Measurements from ENCODE around the gene TECPR2.
"Not testable (repeated sequence)": the region's sequence is repeated elsewhere in the genome, so short reads cannot be mapped to it uniquely, and the experiment has no call there.

Gene TECPR2

DNA sequence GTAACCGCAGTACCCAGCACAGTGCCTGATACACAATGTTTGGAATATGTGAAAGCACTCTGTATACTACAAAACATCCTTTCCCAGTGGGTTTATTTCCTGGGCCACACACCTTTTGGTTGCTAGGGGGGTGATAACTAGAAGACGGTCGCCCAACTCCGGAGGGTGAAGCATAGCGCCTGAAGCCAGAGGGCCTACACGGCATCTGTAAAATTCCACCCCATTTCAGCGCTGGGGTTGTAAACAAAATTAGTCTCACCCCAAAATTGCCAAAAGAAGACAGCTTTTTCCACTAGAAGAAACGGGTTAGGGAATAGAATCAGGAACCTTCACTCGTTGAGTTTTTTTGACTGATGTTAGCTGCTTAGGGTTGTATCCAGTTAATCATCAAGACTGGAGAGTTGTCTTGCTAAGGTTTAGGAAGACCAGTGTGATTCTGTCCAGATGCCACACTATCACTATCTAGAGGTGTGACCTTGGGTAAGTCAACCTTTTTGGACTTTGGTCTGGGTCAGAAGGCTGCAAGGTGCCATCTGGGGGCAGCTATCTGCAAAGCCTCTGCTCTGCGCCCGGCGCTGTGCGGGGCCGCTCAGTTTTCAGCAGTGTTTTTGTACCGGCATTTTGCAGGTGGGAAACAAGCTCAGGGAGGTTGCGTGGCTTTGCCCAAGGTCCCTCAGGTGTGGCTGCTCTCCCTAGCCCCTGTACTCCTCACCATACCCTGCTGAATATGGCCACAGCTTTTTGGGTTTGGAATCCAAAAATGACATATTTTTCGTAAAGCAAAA lies 41.9 kb upstream of the TECPR2 start:
- ATAC-seq (replicated peaks; ENCODE audit: extremely low read depth, poor library complexity, severe bottlenecking) (no peak), DNase-seq (ENCODE audit: low spot score in 2 of 2) (no peak)
- Mint-ChIP-seq H3K27me3 (no peaks in the 10 kb centered on the region), H3K4me3 (peak overlapping the region; percentile 92), H3K36me3 (ENCODE audit: insufficient read depth) (peaks cover 35% of the 10 kb centered on the region), H3K4me1 (peaks cover 31% of the 10 kb centered on the region), H3K9me3 (no peaks in the 10 kb centered on the region), H3K27ac (ENCODE audit: low read depth) (peak overlapping the region; percentile 100)

DNA sequence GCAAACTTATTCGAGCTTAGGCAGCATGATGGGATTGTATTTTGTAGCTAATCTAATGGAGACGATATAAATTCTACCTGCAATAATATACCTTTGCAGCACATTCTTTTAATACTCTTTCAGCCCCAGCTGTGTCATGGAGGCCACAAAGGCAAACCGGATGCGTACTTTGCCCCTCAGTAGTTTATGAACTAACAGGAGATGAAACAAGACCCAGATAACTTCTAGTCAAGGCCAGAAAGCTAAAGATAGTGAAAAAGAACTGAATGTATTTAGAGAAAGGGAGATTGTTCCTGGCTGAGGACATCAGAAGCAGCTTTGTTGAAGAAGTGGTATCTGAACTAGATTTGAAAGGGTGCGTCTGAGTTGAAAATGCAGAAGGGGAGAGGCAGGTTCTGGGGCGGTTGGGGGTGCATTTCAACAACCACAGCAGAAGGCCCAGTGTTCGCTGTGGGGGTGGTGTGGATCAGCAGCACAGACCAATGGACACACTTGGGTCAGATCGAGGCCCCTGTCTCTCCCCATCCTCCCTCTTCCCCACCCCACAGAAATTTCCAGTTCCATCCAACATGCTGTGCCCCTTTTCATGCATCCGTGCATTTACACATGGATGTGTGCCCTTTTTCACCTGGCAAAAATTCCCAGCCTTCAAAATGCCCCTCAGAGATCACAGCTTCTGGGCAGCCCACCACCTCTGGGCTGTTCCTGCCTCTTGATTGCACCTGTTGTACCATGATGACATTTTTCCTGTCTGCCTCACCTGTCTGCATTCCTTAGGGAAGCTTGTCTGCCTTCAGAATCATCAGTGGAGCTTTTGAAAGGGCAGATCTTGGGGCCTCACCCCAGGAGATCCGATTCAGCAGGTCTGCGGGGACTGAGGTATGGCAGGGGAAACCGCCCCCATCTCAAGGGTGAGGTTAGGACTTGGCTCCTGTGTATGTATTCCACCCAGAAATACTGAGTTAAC lies 41.0 kb upstream of the TECPR2 start:
- no peak for DNase-seq (ENCODE audit: low spot score in 2 of 2)
- Mint-ChIP-seq H3K27ac (ENCODE audit: low read depth) (no peak overlapping the region), H3K27me3 (no peaks in the 10 kb centered on the region), H3K9me3 (no peaks in the 10 kb centered on the region), H3K4me3 (no peak overlapping the region), H3K4me1 (peaks cover 29% of the 10 kb centered on the region), H3K36me3 (ENCODE audit: insufficient read depth) (peaks cover 30% of the 10 kb centered on the region)
- no peak for ATAC-seq (replicated peaks; ENCODE audit: extremely low read depth, poor library complexity, severe bottlenecking)

DNA sequence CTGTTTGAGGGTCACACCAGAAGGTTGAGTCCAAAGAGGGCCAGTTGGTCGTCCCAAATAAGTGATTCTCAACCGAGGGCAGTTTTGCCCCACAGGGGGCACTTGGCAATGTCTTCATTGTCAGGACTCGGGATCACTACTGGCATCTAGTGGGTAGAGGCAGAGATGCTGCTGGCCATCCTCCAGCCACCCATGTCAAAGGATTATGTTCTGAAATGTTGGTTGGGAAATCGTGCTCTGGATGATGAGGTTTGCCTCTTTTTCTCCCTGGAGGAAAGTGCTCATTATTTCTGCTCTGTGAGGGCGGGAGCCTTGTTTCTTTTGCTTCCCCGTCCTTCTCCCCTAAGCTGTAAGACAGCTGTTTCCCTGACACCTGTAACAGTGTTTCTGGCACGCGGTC lies 39.6 kb upstream of the TECPR2 start:
- no peak for DNase-seq (ENCODE audit: low spot score in 2 of 2)
- Mint-ChIP-seq H3K4me3 (no peak overlapping the region), H3K9me3 (no peaks in the 10 kb centered on the region), H3K27ac (ENCODE audit: low read depth) (no peak overlapping the region), H3K27me3 (no peaks in the 10 kb centered on the region), H3K4me1 (peaks cover 16% of the 10 kb centered on the region), H3K36me3 (ENCODE audit: insufficient read depth) (peaks cover 18% of the 10 kb centered on the region)
- ATAC-seq (replicated peaks; ENCODE audit: extremely low read depth, poor library complexity, severe bottlenecking) = no peak

DNA sequence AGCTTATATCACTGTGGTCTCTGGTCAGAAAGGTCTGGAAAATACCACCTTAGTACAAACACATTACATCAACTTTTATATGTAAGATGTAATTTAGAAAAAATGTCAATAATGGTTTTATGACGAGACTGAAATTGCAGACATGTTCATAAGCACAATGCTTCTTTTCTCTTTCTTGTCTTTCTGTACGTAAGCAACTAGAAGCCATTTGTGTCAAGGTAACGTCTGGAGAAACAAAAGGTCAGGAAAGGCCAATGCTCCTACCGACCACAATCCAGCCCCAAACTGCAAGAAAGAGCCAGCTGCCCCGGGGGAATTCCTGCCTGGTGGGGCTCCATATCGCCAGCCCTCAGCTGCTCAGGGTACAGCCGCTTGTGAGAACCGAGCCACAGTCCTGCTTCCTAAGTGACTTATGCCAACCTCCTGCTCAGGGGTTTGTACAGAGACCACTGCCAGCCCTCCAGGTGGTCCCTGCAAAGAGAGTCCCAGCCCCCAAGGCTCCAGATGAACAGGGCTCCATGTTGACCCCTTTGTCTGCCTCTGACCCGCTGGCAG lies 36.9 kb upstream of the TECPR2 start:
- H3K27me3 Mint-ChIP-seq = no peaks in the 10 kb centered on the region
- peaks cover 6% of the 10 kb centered on the region for H3K36me3 Mint-ChIP-seq (ENCODE audit: insufficient read depth)
- H3K4me3 Mint-ChIP-seq = no peak overlapping the region
- peaks cover 5% of the 10 kb centered on the region for H3K4me1 Mint-ChIP-seq
- no peaks in the 10 kb centered on the region for H3K9me3 Mint-ChIP-seq
- DNase-seq (ENCODE audit: low spot score in 2 of 2) (no peak), ATAC-seq (replicated peaks; ENCODE audit: extremely low read depth, poor library complexity, severe bottlenecking) (no peak)
- no peak overlapping the region for H3K27ac Mint-ChIP-seq (ENCODE audit: low read depth)

DNA sequence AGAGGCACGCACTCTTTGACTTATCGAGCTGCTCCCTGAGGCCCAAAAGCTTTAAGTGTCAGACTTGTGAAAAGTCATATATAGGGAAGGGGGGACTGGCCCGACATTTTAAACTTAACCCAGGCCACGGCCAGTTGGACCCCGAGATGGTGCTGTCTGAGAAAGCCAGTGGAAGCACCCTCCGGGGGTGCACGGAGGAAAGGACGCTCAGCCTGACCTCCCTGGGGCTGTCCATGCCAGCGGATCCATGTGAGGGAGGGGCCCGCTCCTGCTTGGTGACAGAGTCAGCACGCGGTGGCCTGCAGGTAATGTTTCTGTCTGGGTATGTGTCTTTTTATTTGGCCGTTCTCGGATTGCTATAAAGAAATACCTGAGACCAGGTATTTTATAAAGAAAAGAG lies 36.2 kb upstream of the TECPR2 start:
- no peak overlapping the region for H3K4me3 Mint-ChIP-seq
- DNase-seq (ENCODE audit: low spot score in 2 of 2) (no peak), ATAC-seq (replicated peaks; ENCODE audit: extremely low read depth, poor library complexity, severe bottlenecking) (no peak)
- no peaks in the 10 kb centered on the region for H3K27me3 Mint-ChIP-seq
- no peaks in the 10 kb centered on the region for H3K9me3 Mint-ChIP-seq
- peaks cover under 1% of the 10 kb centered on the region for H3K4me1 Mint-ChIP-seq
- H3K27ac Mint-ChIP-seq (ENCODE audit: low read depth) = no peak overlapping the region
- peaks cover 8% of the 10 kb centered on the region for H3K36me3 Mint-ChIP-seq (ENCODE audit: insufficient read depth)

DNA sequence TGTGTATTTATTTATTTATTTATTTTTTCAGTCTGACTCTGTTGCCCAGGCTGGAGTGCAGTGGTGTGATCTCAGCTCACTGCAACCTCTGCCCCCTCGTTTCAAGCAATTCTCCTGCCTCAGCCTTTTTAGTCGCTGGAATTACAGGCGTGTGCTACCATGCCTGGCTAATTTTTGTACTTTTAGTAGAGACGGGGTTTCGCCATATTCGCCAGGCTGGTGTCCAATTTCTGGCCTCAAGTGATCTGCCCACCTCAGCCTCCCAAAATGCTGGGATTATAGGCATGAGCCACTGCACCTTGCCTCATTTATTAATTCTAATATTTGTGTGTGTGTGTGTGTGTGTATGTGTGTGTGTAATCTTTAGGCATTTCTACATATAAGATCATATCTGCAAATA lies 33.4 kb upstream of the TECPR2 start:
- not testable (repeated sequence) for H3K4me3 Mint-ChIP-seq; H3K4me1 Mint-ChIP-seq; DNase-seq (ENCODE audit: low spot score in 2 of 2); H3K9me3 Mint-ChIP-seq; H3K27ac Mint-ChIP-seq (ENCODE audit: low read depth); ATAC-seq (replicated peaks; ENCODE audit: extremely low read depth, poor library complexity, severe bottlenecking); H3K27me3 Mint-ChIP-seq
- H3K36me3 Mint-ChIP-seq (ENCODE audit: insufficient read depth) = peaks cover 15% of the 10 kb centered on the region

DNA sequence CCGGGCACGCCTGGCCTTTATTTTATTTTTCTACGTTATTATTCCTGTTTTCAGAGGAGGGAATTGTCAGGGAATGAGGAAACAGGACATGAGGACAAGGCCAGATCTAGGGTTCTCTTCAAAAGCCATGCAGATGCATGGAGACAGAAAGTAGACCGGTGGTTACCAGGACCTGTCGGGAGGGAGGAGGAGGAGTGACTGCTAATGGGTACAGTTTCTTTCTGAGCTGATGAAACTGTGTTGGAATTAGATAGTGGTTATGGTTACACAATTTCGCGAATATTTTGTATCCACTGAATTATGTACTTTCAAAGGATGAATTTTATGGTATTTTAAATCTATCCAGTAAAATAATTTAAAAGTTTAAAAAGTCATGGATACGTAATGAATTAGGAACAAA lies 31.9 kb upstream of the TECPR2 start:
- H3K27ac Mint-ChIP-seq (ENCODE audit: low read depth) = no peak overlapping the region
- no peaks in the 10 kb centered on the region for H3K27me3 Mint-ChIP-seq
- no peaks in the 10 kb centered on the region for H3K9me3 Mint-ChIP-seq
- DNase-seq (ENCODE audit: low spot score in 2 of 2) (no peak), ATAC-seq (replicated peaks; ENCODE audit: extremely low read depth, poor library complexity, severe bottlenecking) (no peak)
- H3K4me3 Mint-ChIP-seq = no peak overlapping the region
- peaks cover 16% of the 10 kb centered on the region for H3K36me3 Mint-ChIP-seq (ENCODE audit: insufficient read depth)
- H3K4me1 Mint-ChIP-seq = peaks cover 6% of the 10 kb centered on the region

DNA sequence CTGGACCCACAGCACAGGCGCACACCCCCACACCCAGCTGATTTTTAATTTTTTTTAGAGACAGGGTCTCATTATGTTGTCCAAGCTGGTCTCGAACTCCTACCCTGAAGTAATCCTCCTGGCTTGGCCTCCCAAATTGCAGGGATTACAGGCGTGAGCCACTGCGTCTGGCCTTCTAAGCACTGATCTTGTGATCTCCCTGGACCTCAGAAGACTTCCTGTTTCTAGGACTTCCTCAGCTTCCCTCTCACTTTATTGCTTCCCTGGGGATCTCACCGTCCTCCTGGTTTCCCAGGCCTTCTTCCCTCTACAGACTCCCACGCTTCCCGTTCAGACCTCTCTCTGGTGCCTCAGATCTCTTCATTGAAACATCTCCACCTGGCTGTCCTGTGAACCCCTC lies 29.4 kb upstream of the TECPR2 start:
- Mint-ChIP-seq H3K27me3 (no peaks in the 10 kb centered on the region), H3K36me3 (ENCODE audit: insufficient read depth) (peaks cover 31% of the 10 kb centered on the region), H3K27ac (ENCODE audit: low read depth) (peak overlapping the region; percentile 44), H3K4me1 (peaks cover 6% of the 10 kb centered on the region), H3K9me3 (no peaks in the 10 kb centered on the region), H3K4me3 (no peak overlapping the region)
- DNase-seq (ENCODE audit: low spot score in 2 of 2) (no peak), ATAC-seq (replicated peaks; ENCODE audit: extremely low read depth, poor library complexity, severe bottlenecking) (no peak)

DNA sequence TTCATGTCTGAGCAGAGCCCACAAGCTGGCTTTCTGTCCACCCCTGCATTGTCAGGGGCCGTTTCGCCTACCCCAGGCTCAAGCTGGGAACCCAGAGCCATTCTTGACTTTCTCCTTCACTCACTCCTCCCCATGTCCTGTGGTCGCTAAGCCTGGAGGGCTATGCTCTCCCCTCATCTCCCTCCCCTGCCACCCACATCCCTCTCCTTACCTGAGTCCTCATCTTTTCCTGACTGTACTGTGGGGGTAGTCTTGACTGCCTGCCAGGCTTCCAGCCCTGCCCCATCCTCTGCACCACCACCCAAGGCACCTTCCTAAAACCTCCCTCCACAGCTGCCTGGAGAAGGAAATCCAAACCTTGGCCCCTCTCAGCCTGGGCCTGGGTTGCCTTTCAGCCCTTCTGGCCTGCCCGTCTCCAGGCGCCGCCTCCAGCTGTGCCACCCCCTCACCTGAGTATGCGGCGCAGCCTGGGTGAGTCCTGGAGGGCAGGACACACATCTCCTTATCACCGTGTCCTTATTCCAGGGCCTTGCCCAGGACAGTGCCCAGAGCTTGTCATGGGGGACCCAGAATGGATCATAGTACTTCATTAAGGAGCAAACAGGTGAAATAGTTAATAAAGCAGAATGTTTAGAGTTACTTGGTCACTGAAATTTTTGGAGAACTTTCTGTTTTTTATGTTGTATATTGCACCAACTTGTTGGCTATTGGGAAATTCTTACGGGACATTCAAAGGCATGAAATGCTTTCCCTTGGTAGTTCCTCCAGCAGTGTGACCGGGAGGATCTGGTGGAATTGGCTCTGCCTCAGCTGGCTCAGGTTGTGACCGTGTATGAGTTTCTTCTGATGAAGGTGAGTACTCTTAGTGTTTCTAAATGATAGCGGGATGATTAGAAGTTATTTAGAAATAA lies 28.7 kb upstream of the TECPR2 start:
- DNase-seq (ENCODE audit: low spot score in 2 of 2) = no peak
- ATAC-seq (replicated peaks; ENCODE audit: extremely low read depth, poor library complexity, severe bottlenecking) = no peak
- Mint-ChIP-seq H3K36me3 (ENCODE audit: insufficient read depth) (peaks cover 32% of the 10 kb centered on the region), H3K4me1 (peaks cover 6% of the 10 kb centered on the region), H3K9me3 (no peaks in the 10 kb centered on the region), H3K4me3 (no peak overlapping the region), H3K27me3 (no peaks in the 10 kb centered on the region), H3K27ac (ENCODE audit: low read depth) (peak overlapping the region; percentile 44)

DNA sequence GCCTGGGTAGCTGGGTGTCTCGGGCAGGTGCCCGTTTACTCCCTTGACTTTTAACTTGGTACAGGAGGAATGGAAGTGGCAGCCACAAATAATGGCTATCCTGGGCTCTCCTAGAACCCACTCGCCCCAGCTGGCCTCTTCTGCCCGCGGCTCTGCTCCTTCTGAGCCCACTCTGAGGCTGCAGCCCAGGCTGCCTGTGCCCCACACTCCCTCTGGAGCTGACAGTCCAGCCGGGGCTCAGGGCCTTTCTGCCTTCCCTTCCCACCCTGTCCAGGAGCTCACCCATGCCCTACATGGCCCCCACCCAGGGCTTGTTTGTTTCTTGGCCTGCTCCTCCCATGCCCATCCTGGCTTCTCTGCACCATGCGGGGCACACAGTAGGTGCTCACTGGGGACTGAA lies 27.6 kb upstream of the TECPR2 start:
- Mint-ChIP-seq H3K27ac (ENCODE audit: low read depth) (no peak overlapping the region), H3K36me3 (ENCODE audit: insufficient read depth) (peaks cover 32% of the 10 kb centered on the region), H3K27me3 (no peaks in the 10 kb centered on the region), H3K4me1 (peaks cover 6% of the 10 kb centered on the region), H3K4me3 (no peak overlapping the region), H3K9me3 (no peaks in the 10 kb centered on the region)
- ATAC-seq (replicated peaks; ENCODE audit: extremely low read depth, poor library complexity, severe bottlenecking) (no peak), DNase-seq (ENCODE audit: low spot score in 2 of 2) (no peak)

DNA sequence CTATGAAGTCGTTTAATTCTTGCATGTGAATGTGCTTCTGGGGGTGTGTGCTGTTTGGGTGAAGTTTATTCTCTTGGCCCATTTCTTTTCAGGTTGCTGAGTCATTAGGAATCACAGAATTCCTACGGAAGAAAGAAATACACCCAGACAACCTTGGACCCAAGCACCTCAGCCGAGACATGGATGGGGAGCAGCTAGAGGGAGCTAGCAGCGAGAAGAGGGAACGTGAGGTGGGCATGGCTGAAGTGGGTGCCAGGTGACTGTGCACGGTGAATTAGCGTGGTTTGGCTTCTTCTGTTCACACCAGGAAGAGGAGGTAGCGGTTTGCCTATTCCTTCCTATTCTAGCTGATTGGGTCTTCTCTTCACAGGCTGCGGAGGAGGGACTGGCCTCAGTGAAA lies 24.0 kb upstream of the TECPR2 start:
- Mint-ChIP-seq H3K36me3 (ENCODE audit: insufficient read depth) (peaks cover 46% of the 10 kb centered on the region), H3K9me3 (no peaks in the 10 kb centered on the region)
- ATAC-seq (replicated peaks; ENCODE audit: extremely low read depth, poor library complexity, severe bottlenecking) = no peak

DNA sequence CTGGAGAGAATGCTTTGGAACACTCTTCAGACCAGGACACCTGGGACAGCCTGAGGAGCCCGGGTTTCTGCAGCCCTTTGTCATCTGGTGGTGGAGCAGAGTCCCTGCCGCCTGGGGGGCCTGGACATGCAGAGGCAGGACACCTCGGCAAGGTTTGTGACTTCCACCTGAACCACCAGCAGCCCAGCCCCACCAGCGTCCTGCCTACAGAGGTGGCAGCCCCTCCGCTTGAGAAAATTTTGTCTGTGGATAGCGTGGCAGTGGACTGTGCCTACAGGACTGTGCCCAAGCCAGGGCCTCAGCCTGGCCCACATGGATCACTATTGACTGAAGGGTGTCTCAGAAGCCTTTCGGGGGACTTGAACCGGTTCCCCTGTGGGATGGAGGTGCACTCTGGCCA lies 21.2 kb upstream of the TECPR2 start:
- Mint-ChIP-seq H3K4me3 (no peak overlapping the region), H3K9me3 (no peaks in the 10 kb centered on the region), H3K27ac (ENCODE audit: low read depth) (no peak overlapping the region), H3K36me3 (ENCODE audit: insufficient read depth) (peaks cover 45% of the 10 kb centered on the region), H3K4me1 (no peaks in the 10 kb centered on the region), H3K27me3 (no peaks in the 10 kb centered on the region)
- DNase-seq (ENCODE audit: low spot score in 2 of 2) (no peak), ATAC-seq (replicated peaks; ENCODE audit: extremely low read depth, poor library complexity, severe bottlenecking) (no peak)

More for the DNA sequence above, 24.0 kb upstream of the TECPR2 start:
- Mint-ChIP-seq H3K4me3 (no peak overlapping the region), H3K27ac (ENCODE audit: low read depth) (no peak overlapping the region), H3K4me1 (peaks cover 1% of the 10 kb centered on the region), H3K27me3 (no peaks in the 10 kb centered on the region)
- no peak for DNase-seq (ENCODE audit: low spot score in 2 of 2)
